Osteoblast (primary cell): ENCODE results near the gene HSPB7. TPM values are rescaled to one million over a fixed set of nuclear protein-coding genes. Genes with fewer than 3 reads are reported as not detected.
"Not testable (repeated sequence)": the region's sequence is repeated elsewhere in the genome, so short reads cannot be mapped to it uniquely, and the experiment has no call there.

ENCODE experiments used
- DNase-seq: peaks from one replicate; pipeline ENCODE4 v3.0.0; 2011; ENCODE audit warnings: low spot score, mixed read lengths; ENCODE audit not compliant: insufficient read length; ENCODE audit errors: missing footprints
- H2AFZ ChIP-seq: 2 replicates; pipeline ENCODE4 v1.6.0; 2011; ENCODE audit warnings: mild to moderate bottlenecking, low read length
- H3K27ac ChIP-seq: 2 replicates; pipeline ENCODE4 v1.5.1; 2011; ENCODE audit warnings: mild to moderate bottlenecking, low read depth, low read length, moderate library complexity
- H3K27me3 ChIP-seq: 2 replicates; pipeline ENCODE4 v1.6.0; 2012; ENCODE audit warnings: mild to moderate bottlenecking, control low read depth, inconsistent platforms, low read length, moderate library complexity; ENCODE audit not compliant: insufficient read depth
- H3K36me3 ChIP-seq: 2 replicates; pipeline ENCODE4 v1.5.1; 2011; ENCODE audit warnings: mild to moderate bottlenecking, low read length, control low read depth, moderate library complexity; ENCODE audit not compliant: insufficient read depth
- H3K4me1 ChIP-seq: 2 replicates; pipeline ENCODE4 v1.5.1; 2011; ENCODE audit warnings: mild to moderate bottlenecking, low read length, control low read depth, moderate library complexity; ENCODE audit not compliant: insufficient read depth
- H3K4me2 ChIP-seq: 2 replicates; pipeline ENCODE4 v1.6.0; 2011; ENCODE audit warnings: mild to moderate bottlenecking, low read length; ENCODE audit not compliant: insufficient read depth
- H3K4me3 ChIP-seq: fragments of 200-600 bp; sonication (generic); 3 replicates; pipeline ENCODE4 v1.5.1; 2012; ENCODE audit warnings: mild to moderate bottlenecking, low read length, inconsistent platforms; ENCODE audit not compliant: insufficient read depth
- H3K79me2 ChIP-seq: 2 replicates; pipeline ENCODE4 v1.6.0; 2012; ENCODE audit warnings: mild to moderate bottlenecking, low read length, control low read depth, inconsistent platforms; ENCODE audit not compliant: insufficient read depth
- H3K9me3 ChIP-seq: 2 replicates; pipeline ENCODE4 v1.5.1; 2011; ENCODE audit warnings: low read depth, low read length, control low read depth
- H4K20me1 ChIP-seq: 2 replicates; pipeline ENCODE4 v1.6.0; 2012; ENCODE audit warnings: mild to moderate bottlenecking, low read length, control low read depth; ENCODE audit not compliant: insufficient read depth
- total RNA-seq: library from RNA; depleted of rRNA; stranded (reverse); fragments of >200 nt; gene quantifications from 2 replicates; pipeline ENCODE4 v1.2.3, GENCODE V29; 2012
- TF ChIP-seq, protein P1 (sequence below): IDR thresholded peaks from 2 replicates; pipeline ENCODE4 v1.5.1; 2011; ENCODE audit warnings: mild to moderate bottlenecking, low read depth, low read length, moderate library complexity; ENCODE audit errors: extremely low read depth

Gene HSPB7
- total RNA-seq, 1 donor, result 6.9 TPM

DNA sequence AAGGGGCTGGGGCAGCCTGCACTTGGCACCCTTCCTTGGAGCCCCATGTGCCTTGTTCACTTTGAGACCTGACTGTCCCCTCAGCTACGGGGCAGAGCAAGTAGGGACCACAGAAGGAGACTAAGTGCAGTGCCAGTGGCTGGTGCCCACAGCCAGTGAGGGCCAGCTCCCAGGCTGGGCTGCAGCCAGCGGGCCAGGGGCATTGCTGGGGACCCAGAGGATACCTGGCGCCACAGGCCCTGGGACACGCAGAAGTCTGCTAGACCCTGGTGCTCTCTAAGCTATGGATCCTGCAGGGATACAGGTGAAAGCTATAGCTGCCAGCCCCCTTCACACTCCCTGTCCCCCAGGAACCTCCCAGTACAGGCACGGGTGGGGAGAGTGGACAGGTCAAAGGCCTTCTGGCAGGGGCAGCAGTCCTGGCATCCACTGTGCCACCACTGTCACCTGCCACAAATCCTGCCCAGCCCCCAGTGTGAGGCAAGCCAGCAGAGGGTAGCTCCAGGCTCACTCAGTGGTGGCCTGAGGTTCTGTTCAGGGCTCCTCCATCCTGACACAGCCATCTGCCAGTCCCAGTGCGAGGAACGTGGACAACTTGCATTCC is 5.3 kb upstream of the HSPB7 start:
- Histone ChIP-seq H4K20me1 (no peaks in the 10 kb centered on the region), H3K36me3 (no peaks in the 10 kb centered on the region), H3K27ac (no peak overlapping the region), H3K27me3 (no peaks in the 10 kb centered on the region), H3K9me3 (no peaks in the 10 kb centered on the region), H2AFZ (no peak overlapping the region), H3K4me1 (peaks cover 26% of the 10 kb centered on the region), H3K79me2 (no peaks in the 10 kb centered on the region), H3K4me3 (no peak overlapping the region), H3K4me2 (no peak overlapping the region)
- DNase-seq, result peak; percentile 46
- TF ChIP-seq, protein P1, sequence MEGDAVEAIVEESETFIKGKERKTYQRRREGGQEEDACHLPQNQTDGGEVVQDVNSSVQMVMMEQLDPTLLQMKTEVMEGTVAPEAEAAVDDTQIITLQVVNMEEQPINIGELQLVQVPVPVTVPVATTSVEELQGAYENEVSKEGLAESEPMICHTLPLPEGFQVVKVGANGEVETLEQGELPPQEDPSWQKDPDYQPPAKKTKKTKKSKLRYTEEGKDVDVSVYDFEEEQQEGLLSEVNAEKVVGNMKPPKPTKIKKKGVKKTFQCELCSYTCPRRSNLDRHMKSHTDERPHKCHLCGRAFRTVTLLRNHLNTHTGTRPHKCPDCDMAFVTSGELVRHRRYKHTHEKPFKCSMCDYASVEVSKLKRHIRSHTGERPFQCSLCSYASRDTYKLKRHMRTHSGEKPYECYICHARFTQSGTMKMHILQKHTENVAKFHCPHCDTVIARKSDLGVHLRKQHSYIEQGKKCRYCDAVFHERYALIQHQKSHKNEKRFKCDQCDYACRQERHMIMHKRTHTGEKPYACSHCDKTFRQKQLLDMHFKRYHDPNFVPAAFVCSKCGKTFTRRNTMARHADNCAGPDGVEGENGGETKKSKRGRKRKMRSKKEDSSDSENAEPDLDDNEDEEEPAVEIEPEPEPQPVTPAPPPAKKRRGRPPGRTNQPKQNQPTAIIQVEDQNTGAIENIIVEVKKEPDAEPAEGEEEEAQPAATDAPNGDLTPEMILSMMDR, result no peak

DNA sequence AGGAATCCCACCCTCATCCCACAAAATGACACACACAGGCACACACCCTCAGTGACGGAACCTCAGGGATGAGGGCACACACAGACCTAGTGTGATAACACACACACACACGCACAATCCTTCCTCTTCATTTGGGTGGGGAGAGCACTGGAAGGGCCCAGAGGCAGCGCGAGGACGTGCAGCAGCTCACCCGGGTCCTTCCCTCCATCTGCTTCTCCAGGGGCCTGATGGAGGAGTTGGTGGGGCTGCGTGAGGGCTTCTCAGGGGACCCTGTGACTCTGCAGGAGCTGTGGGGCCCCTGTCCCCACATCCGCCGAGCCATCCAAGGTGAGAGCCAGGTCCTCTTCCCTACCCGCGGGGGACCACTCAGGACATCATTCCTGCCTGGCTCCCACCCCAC is 4.5 kb upstream of the HSPB7 start:
- TF ChIP-seq, protein P1, result no peak
- H3K4me3 ChIP-seq, result no peak overlapping the region
- peak; percentile 29 for DNase-seq

DNA sequence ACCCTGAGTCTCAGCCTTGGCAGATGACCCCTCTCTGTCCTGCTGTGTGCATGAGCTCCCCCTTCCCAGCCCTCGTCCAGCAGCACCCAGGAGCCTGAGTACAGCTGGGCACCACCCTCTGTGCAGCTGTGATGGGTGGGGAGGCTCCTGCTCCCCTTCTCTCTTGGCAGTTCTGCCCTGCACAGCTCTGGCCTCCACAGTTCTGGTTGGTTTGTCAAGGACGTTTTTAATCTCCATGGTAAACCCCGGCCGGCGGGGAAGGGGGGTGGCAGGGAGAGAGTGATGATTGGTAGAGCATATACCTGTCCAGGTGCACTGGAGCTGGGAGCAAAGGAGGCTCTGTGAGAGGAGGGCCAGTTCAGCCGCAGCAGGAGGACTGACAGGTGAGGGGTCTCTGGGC is 3.8 kb upstream of the HSPB7 start, which contains the start of gene CLCNKA:
Gene CLCNKA, plus strand, starts transcription at position 356 of the 400 bp plus-strand sequence. CDS start 584 bp downstream, outside the sequence.
- no peaks in the 10 kb centered on the region for H3K27me3 ChIP-seq
- no peak within 1 kb of the TSS for H3K4me2 ChIP-seq
- TF ChIP-seq, protein P1, result no peak
- H3K36me3 ChIP-seq, result no peaks in the 10 kb centered on the region
- no peaks in the 10 kb centered on the region for H3K9me3 ChIP-seq
- H4K20me1 ChIP-seq, result no peaks in the 10 kb centered on the region
- peaks cover 41% of the 10 kb centered on the region for H3K4me1 ChIP-seq
- H2AFZ ChIP-seq, result no peak within 1 kb of the TSS
- no peak within 1 kb of the TSS for H3K4me3 ChIP-seq
- no peak within 1 kb of the TSS for H3K27ac ChIP-seq
- peaks cover 9% of the 10 kb centered on the region for H3K79me2 ChIP-seq
- peak; percentile 66 for DNase-seq

More for the DNA sequence above, 4.5 kb upstream of the HSPB7 start:
- no peak overlapping the region for H3K4me2 ChIP-seq
- H3K9me3 ChIP-seq, result no peaks in the 10 kb centered on the region
- H2AFZ ChIP-seq, result no peak overlapping the region
- no peaks in the 10 kb centered on the region for H3K27me3 ChIP-seq
- H4K20me1 ChIP-seq, result no peaks in the 10 kb centered on the region
- H3K36me3 ChIP-seq, result no peaks in the 10 kb centered on the region
- peaks cover 2% of the 10 kb centered on the region for H3K79me2 ChIP-seq
- H3K27ac ChIP-seq, result no peak overlapping the region
- peaks cover 33% of the 10 kb centered on the region for H3K4me1 ChIP-seq

DNA sequence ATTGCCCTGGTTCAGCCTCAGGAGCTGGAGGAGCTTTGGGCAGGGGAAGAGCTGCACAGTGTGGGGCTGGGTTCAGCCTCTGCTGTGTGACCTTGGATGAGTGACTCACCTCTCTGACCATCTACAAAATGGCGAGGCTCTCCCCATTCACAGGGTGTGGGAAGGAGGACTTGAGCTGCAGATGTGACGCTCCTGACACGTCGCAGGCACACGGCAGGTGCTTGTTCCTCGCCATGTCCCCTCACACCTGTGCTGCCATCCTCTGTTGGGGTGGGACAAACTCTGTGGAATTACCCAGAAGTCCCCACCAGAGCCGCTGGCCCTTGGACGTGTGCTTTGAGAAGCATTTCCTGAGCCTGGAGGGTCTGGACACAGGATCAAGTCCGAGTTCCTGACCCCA is 3.0 kb upstream of the HSPB7 start:
- not testable (repeated sequence) for H3K4me2 ChIP-seq, H4K20me1 ChIP-seq, H3K4me3 ChIP-seq, H3K36me3 ChIP-seq, H3K27ac ChIP-seq, DNase-seq, H3K27me3 ChIP-seq, H2AFZ ChIP-seq, H3K9me3 ChIP-seq
- Histone ChIP-seq H3K79me2 (peaks cover 10% of the 10 kb centered on the region), H3K4me1 (peaks cover 48% of the 10 kb centered on the region)
